DND-41 (cell line): ENCODE measurements around the gene CEP68.
"Not testable (repeated sequence)": the region's sequence is repeated elsewhere in the genome, so short reads cannot be mapped to it uniquely, and the experiment has no call there.

Experiments used
- ATAC-seq: fragments of 200-7000 bp; cut with Tn5 transposase; 3 replicates; pipeline ENCODE4 v1.9.1; 2021; ENCODE audit warnings: low read depth; ENCODE audit not compliant: insufficient read depth
- DNase-seq: peaks from one replicate; pipeline ENCODE4 v3.0.0-alpha.2; 2020
- H2AFZ ChIP-seq: 2 replicates; pipeline ENCODE4 v1.6.0; 2012; ENCODE audit warnings: low read depth, low read length
- H3K27ac ChIP-seq: 2 replicates; pipeline ENCODE4 v1.5.1; 2012; ENCODE audit warnings: low read length, inconsistent platforms
- H3K27me3 ChIP-seq: fragments of 200-600 bp; sonication (generic); 2 replicates; pipeline ENCODE4 v1.6.0; 2012; ENCODE audit warnings: low read length, mild to moderate bottlenecking, inconsistent platforms; ENCODE audit not compliant: insufficient read depth, poor library complexity
- H3K36me3 ChIP-seq: 2 replicates; pipeline ENCODE4 v1.5.1; 2012; ENCODE audit warnings: low read length, inconsistent platforms; ENCODE audit not compliant: insufficient read depth
- H3K4me1 ChIP-seq: 2 replicates; pipeline ENCODE4 v1.5.1; 2012; ENCODE audit warnings: mild to moderate bottlenecking, low read length; ENCODE audit not compliant: insufficient read depth
- H3K4me2 ChIP-seq: 2 replicates; pipeline ENCODE4 v1.6.0; 2012; ENCODE audit warnings: mild to moderate bottlenecking, moderate library complexity, low read length, inconsistent platforms; ENCODE audit not compliant: insufficient read depth
- H3K4me3 ChIP-seq, 2 experiments: fragments of 200-600 bp in 1 of 2; shearing (Covaris generic) in 1 of 2; 2 replicates each; pipeline ENCODE4 v1.5.1; 2012 to 2016; ENCODE audit warnings: inconsistent platforms in 2 of 2, low read length in 2 of 2, mild to moderate bottlenecking in 2 of 2, low read depth in 1 of 2, moderate library complexity in 1 of 2
- H3K79me2 ChIP-seq: 2 replicates; pipeline ENCODE4 v1.6.0; 2012; ENCODE audit warnings: low read length, inconsistent platforms; ENCODE audit not compliant: insufficient read depth
- H3K9ac ChIP-seq: 2 replicates; pipeline ENCODE4 v1.6.0; 2012; ENCODE audit warnings: low read depth, mild to moderate bottlenecking, inconsistent platforms, low read length, moderate library complexity
- H3K9me3 ChIP-seq: 2 replicates; pipeline ENCODE4 v1.5.1; 2012; ENCODE audit warnings: low read length, moderate library complexity, mild to moderate bottlenecking, inconsistent platforms; ENCODE audit not compliant: insufficient read depth, severe bottlenecking
- H4K20me1 ChIP-seq: 2 replicates; pipeline ENCODE4 v1.6.0; 2012; ENCODE audit warnings: low read length; ENCODE audit not compliant: insufficient read depth
- CTCF ChIP-seq: IDR thresholded peaks from 2 replicates; pipeline ENCODE4 v1.5.1; 2012; ENCODE audit warnings: borderline replicate concordance, low read length, moderate library complexity, mild to moderate bottlenecking; ENCODE audit not compliant: poor library complexity, severe bottlenecking; ENCODE audit errors: extremely low read depth
- EZH2 ChIP-seq: IDR thresholded peaks from 3 replicates; pipeline ENCODE4 v1.6.1; 2012; ENCODE audit warnings: borderline replicate concordance, low read depth, mild to moderate bottlenecking, moderate library complexity, low read length, inconsistent platforms; ENCODE audit not compliant: severe bottlenecking

The CEP68 gene

GRCh38 chr2:65116645-65117044, 60.4 kb downstream of the CEP68 start:
- DNase-seq (no peak), ATAC-seq (no peak)
- no peaks in the 10 kb centered on the region for H3K4me1 ChIP-seq
- TF ChIP-seq EZH2, result no peak
- TF ChIP-seq CTCF, result no peak
- no peak overlapping the region for H3K4me2 ChIP-seq
- H3K27me3 ChIP-seq, result no peaks in the 10 kb centered on the region
- peaks cover 99% of the 10 kb centered on the region for H3K79me2 ChIP-seq
- H3K36me3 ChIP-seq, result peaks cover 3% of the 10 kb centered on the region; the same call in 1 of the 2 replicates
- H3K9ac ChIP-seq, result no peak overlapping the region
- no peak overlapping the region for H3K27ac ChIP-seq
- no peaks in the 10 kb centered on the region for H3K9me3 ChIP-seq
- no peak overlapping the region for H2AFZ ChIP-seq
- H4K20me1 ChIP-seq, result peaks cover 68% of the 10 kb centered on the region
- no peak overlapping the region for H3K4me3 ChIP-seq

- no peak overlapping the region for H2AFZ ChIP-seq
- H3K4me3 ChIP-seq, result no peak overlapping the region
- TF ChIP-seq CTCF (no peak), EZH2 (no peak)
- ATAC-seq (no peak), DNase-seq (no peak)
- H3K27me3 ChIP-seq, result no peaks in the 10 kb centered on the region
- peaks cover 85% of the 10 kb centered on the region for H4K20me1 ChIP-seq
- peaks cover 99% of the 10 kb centered on the region for H3K79me2 ChIP-seq
- no peak overlapping the region for H3K4me2 ChIP-seq
- H3K9ac ChIP-seq, result no peak overlapping the region
- peaks cover 3% of the 10 kb centered on the region; the same call in 1 of the 2 replicates for H3K36me3 ChIP-seq
- H3K4me1 ChIP-seq, result peaks cover 16% of the 10 kb centered on the region
- no peaks in the 10 kb centered on the region for H3K9me3 ChIP-seq
- no peak overlapping the region for H3K27ac ChIP-seq
Observed at GRCh38 chr2:65120990-65121693, 64.9 kb downstream of the CEP68 start.

- Histone ChIP-seq H3K9ac (no peak overlapping the region), H3K27ac (no peak overlapping the region), H3K4me3 (no peak overlapping the region), H4K20me1 (peaks cover 78% of the 10 kb centered on the region), H3K9me3 (no peaks in the 10 kb centered on the region), H3K4me1 (peaks cover 24% of the 10 kb centered on the region), H3K4me2 (no peak overlapping the region), H2AFZ (no peak overlapping the region), H3K79me2 (peaks cover 99% of the 10 kb centered on the region), H3K27me3 (no peaks in the 10 kb centered on the region), H3K36me3 (peaks cover 3% of the 10 kb centered on the region; the same call in 1 of the 2 replicates)
- ATAC-seq (no peak), DNase-seq (no peak)
- TF ChIP-seq CTCF, result no peak
Observed at GRCh38 chr2:65122313-65122712, 66.1 kb downstream of the CEP68 start.

- peak overlapping the region; percentile 41; the same call in 1 of the 2 replicates for H3K4me2 ChIP-seq
- not testable (repeated sequence) for H3K27me3 ChIP-seq, H3K9ac ChIP-seq, H2AFZ ChIP-seq, ATAC-seq, H3K4me3 ChIP-seq, H3K36me3 ChIP-seq, DNase-seq, H3K27ac ChIP-seq, H3K9me3 ChIP-seq
- H3K4me1 ChIP-seq, result peaks cover 42% of the 10 kb centered on the region
- H3K79me2 ChIP-seq, result peaks cover 95% of the 10 kb centered on the region
- H4K20me1 ChIP-seq, result peaks cover 68% of the 10 kb centered on the region
Observed at GRCh38 chr2:65125457-65125856, 69.2 kb downstream of the CEP68 start.
